NCI-H69 (cell line): ENCODE measurements around the gene PRG3.
A peak's percentile ranks its signal among the peaks of the same experiment; 100 is the strongest.

Experiments used
- DNase-seq: peaks from one replicate; lab custom pipeline; 2025; lab: John Stamatoyannopoulos, UW

The PRG3 gene, protein sequence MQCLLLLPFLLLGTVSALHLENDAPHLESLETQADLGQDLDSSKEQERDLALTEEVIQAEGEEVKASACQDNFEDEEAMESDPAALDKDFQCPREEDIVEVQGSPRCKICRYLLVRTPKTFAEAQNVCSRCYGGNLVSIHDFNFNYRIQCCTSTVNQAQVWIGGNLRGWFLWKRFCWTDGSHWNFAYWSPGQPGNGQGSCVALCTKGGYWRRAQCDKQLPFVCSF

DNA sequence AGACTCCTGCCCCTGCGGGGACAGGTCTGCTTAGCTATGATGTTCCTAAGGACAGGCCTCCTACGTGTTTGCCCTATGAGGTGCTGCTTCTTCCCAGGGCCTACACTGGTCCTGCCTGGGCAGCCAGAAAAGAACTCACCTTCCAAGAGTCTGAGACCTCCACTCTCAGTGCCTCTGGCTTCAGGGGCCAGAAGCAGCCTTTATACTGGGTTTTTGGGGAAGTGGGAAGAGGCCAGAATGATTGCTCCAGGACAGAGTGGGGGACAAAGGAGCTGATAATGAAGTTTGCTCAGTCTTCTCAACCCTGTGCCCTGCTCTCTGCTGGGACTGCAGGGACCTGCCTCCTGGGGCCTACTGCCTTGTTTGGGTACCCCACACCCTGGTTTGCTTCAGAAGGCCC is at the start of gene PRG3:
Gene PRG3, minus strand, starts transcription at position 176 of the 400 bp plus-strand sequence. CDS start 442 bp downstream, outside the sequence.
- DNase-seq, result no peak

DNA sequence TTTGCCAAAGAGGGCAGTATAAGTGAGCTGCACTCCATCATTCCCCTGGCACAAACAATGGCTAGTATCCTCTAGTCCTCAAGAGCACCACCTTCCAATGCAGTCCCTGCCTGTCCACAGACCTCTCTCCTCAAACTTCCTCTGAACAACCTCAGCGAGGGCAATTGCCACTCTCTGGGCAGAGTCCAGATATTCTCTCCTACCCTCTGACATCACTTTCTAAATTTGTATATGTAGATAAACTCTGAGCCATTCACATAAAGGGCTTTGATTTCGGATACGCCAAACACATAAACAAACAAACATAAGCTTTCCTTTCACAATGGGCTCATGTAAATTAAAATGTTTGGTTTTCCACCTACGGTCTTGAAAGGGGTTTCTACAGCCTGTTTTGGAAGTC is 49.0 kb upstream of the PRG3 start:
- DNase-seq, result peak; percentile 28

DNA sequence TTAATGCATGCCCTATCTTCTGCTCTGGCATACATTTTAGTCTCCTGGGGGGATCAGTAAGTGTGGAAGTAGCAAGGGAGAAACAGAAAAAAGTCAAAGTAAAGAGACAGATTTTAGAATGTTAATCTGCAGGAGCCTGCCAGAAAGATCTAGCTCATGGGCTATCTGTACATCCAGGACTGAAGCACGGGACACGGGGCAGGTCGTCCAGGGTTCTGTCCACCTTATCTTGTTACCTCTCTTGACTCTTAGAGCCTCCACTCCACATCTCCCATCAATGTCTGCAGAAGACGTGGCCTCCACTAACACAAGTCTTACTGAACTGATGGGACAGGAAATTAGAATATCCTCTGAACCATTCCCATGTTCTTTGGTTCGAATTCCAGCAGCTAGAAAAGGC is 47.7 kb upstream of the PRG3 start:
- DNase-seq, result no peak

DNA sequence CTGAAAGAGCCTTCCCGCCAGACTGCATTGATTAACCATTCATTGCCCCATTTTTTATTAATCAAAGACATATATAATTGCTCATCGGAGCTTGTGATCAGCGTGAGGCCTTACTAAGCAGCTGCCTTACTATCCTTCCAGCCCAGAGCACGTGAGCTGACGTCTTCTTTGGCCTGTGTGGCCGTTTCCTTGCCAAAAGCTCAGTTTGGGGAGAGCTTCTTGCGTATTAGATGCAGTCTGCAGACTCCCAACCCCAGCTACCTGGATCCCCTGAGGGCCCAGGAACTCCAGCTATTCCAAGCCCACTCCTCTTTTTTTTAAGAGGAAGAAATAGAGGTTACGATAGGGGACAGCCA is 46.8 kb upstream of the PRG3 start:
- DNase-seq, result no peak

DNA sequence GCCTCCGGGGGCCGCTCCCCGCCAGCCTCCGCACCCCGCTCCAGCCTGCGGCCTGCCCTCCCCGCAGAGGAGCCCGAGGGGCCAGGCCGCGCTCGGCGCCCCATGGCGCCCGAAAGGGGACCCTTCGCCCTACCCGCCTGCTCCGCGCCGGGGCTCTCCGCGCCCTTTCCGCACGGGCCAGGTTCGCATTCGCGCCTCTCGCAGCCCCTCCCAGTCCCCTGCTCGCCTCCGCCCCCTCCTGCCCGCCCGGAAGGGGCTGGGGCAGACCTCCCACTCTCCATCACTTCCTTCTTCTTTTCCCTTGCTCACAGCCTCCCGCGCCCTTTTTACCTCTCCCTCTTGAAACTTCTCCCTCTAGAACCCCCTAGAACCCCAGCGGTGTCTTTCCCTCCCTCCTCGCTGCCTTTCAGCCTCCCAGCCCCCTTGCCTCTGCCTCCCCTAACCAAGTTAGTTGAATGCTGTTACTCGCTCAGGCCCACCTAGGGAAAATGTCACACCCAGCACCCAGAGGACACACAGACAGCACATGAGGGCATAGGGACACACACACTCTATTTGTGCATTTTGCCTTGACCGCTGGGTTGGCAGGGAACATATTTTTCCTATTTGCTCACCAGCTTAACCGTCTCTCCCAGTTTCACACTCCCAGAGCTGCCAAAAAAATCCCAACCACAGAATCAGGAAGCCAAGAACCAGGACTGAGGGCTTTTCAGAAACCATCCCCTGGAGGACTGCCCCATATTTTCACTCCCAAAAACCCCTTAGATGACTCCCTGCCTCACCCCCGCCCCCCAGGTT is 46.2 kb upstream of the PRG3 start, which contains the start of gene SLC43A3:
Gene SLC43A3, minus strand, starts transcription at position 193 of the 798 bp plus-strand sequence. CDS start 949 bp downstream, outside the sequence.
- DNase-seq, result peak; percentile 86

DNA sequence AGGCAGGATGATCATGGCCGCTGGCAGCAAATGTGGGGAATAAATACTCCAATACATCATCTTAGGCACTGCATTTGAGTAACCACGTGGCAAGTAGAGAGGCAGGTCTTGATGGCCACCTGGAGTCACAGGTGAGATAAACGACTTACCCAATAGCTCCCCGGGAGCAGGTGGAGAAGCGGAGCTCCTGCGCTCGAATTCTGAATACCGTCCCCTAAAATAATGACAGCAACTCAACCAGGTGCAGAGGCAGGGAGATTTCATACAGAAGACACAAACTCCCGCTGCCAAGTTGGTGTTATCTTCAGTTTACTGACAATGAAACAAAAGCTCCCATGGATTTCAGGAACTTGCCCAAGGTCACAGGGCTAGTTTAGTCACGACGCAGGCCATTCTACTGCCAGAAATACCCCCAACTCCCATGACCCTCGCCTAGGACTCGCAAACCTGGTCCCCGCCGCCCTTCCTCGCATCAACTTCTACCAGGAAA is 45.5 kb upstream of the PRG3 start:
- peak; percentile 64 for DNase-seq

DNA sequence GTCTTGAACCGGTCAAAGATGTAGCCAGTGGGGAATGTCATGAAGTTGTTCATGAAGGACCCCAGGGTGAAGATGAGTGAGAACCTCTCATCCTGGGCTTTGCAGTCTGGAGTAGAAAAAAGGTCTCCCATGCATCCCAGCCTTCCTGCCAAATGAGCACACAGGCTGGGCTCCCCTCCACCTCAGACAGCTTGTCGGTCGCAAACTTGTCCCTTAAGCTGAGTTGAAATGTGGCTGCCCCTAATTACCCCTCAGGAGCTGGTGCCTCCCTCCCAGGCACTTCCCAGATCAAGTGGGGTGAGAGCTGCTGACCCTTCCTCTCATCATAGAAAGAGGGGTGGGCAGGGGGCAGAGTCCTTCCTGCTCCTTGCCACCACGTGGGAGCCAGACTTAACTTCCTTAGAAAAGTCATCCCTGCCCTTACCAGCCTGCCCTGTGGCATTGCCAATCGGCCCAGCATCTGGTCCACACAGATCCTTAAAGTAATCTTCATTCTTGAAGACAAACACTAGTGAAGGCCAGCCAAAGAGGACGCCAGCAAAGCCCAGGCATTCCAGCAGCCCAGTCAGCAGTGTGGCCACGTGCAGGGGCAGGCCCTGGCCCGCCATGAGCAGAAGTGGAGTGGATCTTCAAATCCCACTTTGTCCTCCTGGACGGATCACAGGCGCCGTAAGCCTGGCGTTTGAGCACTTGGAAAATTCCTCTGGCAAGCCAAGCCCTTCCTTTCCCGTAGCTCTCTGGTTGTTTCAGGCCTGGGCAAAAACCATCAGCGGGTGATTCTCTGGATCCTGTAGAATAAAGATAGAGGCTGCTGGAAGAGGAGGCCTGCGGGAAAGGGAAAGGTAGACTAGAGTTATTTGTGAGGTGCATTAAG is 44.9 kb upstream of the PRG3 start:
- DNase-seq, result no peak

DNA sequence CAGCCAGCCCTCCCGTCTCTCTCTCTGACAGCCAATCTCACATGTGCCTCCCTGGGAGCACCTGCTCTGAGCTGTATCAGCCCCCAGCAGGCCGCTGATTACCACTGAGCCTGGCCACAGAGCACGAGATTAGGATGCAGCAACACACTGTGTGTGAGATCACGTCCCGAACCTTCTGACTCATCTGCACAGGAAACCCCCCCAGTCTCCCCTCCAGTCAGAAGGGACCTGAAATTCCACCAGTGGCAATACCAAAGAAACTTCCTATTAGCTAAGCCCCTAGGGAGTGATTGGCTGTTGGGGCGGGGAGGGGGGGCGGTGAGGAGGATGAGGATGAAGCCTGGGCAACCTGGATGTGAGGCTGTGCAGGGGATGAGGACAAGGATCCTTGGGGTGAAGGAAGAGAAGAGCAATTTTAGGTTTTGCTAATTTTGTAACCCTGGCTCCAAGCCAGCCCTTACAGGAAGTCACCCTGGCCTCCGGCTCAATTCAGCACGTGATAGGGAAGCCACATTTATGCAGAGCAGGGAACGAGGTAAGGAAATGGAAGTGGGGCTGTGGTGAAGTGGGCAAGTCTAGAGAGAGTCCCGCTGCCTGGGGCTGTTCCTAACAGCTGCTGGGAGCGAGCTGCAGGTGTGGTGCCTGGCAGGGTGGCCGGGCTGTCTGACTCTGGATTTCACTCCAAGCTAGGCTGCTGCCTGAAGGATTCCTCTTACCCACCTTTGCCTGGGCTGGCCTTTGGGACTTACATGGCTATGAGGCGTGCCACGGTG is 44.0 kb upstream of the PRG3 start:
- DNase-seq, result peak; percentile 64

DNA sequence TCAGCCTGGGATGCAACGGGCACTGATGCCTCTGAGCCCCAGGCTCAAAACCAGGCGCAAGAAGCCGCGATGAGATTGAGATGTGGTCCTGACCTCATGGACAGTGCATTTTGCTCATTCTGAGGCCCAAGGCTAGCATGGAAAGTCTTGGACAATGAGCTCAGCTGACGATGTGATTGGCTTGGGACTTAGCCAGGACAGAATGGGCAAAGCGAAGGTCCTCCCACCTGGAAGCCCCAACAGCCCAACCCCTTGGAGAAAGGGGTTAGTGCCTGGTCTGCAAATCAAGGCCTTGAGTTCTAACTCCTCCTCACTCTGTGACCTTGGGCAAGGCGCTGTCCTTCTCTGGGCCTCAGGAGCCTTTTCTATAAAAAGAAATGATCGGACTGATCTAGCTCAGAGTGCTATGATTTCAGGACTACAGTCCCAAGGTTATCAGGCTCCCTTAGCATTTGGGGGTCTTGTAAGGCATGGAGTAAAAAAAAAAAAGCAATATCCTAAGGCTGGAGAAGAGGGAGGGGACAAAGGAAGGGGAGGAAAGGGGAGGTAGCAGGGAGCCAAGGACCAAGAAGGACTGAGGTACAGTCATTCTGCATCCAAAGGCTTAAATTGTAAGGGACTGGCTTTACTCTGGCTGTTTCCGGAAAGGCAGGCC is 43.3 kb upstream of the PRG3 start:
- no peak for DNase-seq

DNA sequence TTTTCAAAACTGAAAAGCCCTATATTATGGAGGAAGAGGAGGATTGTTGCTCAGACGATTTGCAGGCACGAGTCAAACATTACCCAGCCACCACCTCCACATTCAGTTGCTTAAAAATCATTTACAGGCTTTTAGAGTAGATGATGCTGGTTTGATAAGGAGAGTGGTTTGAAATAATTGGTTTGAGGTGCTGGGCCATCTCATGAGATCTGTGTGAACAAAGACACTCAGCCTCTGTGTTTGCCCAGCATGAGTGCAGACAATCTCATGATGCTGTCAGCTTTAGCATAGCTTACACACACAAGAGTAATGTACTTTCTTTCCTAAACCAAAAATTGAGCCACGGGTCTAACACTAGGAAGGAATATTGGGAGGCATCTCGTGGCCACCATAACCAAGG is 41.7 kb upstream of the PRG3 start:
- DNase-seq, result no peak

DNA sequence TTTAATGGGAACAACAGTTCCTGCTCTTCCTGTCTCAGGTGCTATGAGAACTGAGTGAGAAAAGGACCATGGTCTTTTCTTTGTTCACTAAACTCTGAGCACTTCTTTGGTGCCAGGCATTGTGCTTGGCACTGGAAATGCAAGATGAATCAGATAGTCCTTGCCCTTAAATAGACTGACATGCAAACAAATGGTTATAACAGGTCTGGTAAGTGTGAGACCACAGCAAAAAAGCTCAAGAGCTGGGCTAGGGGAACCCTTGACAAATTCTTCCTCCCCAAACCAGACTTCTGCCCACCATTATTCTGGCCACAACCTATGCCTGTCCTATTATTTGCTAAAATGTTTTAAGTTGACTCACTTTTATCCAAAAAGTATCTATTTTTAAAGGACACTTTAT is 40.9 kb upstream of the PRG3 start:
- DNase-seq, result no peak

DNA sequence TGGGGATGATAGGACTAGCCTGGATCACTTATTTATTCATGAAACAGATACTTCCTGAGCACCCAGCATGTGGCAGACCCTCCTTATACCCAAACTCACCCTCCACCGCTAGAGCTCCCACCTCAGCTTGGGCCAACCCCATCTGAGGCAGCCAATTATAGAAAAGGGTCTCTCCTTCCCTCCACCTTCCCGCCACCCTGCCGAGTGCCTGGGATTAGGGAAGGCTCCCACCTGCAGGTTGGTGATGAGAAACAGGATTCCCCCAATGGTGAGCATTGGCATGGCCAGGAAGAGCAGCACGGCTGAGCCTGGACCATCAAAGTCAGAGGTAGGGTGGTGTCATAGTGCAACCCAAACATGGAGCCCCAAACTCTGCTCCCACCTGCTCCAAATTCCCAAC is 40.1 kb upstream of the PRG3 start:
- no peak for DNase-seq

DNA sequence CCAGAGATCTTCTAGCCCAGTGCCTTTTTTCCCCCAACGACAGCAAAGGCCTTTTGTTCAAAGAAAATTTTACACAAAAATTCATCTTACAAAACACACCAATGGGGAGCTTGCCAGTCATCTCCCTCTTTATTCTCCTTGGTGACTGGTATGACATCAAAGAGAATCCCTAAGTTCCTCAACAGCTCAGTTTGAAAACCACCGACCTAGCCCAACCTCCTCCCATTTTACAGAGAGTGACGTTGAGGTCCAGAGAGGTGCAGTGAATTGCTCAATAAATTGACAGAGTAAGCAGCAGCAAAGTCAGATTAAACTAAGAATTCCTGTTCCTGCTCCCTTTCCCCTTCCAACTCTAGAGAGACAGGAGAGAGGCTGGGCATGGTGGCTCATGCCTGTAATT is 38.2 kb upstream of the PRG3 start:
- DNase-seq, result no peak

DNA sequence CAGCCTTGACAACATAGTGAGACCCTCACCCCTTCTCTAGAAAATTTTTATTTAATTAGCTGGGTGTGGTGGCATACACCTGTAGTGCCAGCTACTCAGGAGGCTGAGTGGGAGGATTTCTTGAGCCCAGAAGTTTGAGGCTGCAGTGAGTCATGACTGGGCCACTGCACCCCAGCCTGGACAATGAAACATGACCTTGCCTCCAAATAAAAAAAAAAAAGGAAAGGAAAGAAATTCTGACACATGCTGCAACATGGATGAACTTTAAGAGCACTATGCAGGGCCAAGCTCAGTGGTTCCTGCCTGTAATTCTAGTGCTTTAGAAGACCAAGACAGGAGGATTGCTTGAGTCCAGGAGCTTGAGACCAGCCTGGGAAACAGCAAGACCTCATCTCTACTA is 37.2 kb upstream of the PRG3 start:
- no peak for DNase-seq

DNA sequence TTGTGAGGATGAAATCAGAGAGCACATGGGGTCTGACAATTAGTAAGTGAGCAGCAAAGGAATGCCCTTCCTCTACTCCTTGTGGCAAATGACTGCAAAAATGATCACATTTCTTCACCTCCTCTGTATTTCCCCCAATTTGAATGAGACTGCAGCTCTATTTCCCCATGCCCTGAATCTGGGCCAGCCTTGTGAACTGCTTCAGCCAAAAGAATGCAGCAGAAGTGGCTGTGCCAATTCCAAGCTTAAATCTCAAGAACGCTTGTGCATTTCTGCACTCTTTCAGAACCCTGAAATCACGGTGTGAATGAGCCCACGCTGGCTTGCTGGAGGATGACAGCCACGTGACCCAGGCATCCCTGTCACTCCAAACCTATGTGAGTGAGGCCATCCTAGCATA is 36.1 kb upstream of the PRG3 start:
- no peak for DNase-seq

DNA sequence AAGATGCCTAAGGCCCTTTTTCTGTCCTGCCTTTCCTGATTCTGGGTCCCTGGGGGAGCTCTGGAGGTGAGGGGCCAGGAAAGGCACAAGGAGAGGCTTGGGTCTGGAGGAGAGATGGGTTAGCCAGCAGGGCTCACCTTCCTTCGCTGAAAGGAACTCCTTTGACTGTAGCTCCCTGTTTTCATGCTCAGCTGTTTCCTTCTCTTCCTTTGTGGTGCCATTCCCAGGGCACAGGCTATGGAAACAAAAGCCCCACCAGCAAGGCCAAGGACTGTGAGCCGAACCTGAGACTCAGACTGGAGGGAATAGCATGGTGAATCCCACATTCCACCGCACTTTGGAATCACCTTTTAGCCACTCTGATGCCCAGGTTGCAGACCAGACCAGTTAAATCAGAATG is 35.5 kb upstream of the PRG3 start:
- DNase-seq, result no peak

DNA sequence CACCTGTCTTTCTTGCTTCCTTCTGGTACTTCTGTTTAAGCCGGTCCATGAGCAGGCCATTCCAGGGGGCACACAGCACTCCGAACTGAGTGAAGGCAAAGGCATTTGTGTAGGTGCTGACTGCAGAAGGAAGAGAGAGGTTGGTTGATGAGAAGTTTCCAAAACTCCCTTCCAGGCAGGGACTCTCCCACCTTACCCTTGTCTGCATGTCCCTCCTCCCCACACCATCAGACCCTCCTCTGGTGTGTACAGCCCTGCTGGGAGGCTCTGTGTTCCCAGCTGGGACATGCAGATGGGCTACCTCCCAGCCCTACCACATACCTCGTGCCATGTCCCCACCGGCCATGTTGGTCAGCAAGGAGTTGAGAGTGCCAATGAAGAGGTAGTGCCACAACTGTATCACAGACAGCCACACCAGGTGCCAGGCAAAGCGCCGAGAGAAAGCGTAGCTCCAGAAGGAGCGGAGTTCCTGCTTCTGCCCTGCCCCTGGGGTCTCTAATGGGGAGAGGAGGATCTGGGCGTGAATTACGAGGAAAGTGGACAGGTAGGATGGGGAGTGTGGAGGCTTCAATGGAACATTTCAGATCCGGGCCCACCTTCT is 33.8 kb upstream of the PRG3 start:
- DNase-seq, result no peak

DNA sequence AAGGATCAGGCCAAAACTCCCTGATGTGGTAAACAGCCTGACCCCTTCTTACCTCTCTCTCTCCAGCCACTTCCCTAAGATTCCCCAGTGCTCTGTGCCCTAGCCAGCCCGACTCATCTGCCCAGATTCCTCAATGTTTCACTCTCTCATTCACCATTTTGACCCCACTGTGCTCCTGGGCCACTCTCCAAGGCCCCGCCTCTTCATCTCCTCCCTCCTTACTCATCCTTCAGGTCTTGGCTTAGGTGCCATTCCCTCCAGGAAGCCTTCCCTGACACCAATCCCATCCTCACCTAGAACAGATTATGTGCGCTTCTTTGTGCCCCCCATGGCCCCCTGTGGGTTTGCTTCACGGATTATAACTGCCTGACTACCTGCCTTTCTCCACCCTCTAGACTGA is 32.7 kb upstream of the PRG3 start:
- no peak for DNase-seq

DNA sequence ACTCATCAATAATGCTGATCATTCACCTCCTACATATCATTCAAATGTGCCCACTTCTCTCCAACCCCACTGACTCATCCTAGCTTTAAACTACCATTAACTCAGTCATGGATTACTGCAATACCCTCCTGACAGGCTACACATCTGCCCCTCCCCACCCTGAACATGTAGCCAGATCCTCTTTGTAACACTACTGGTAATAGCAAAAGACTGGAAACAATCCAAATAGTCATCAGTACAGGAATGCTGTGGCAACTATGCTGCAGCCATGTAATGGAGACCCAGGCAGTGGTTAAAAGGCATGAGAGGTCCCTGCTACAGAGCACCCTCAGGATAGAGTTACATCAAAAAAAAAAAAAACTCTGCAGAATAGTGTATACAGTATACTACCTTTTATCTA is 29.3 kb upstream of the PRG3 start:
- DNase-seq, result no peak

DNA sequence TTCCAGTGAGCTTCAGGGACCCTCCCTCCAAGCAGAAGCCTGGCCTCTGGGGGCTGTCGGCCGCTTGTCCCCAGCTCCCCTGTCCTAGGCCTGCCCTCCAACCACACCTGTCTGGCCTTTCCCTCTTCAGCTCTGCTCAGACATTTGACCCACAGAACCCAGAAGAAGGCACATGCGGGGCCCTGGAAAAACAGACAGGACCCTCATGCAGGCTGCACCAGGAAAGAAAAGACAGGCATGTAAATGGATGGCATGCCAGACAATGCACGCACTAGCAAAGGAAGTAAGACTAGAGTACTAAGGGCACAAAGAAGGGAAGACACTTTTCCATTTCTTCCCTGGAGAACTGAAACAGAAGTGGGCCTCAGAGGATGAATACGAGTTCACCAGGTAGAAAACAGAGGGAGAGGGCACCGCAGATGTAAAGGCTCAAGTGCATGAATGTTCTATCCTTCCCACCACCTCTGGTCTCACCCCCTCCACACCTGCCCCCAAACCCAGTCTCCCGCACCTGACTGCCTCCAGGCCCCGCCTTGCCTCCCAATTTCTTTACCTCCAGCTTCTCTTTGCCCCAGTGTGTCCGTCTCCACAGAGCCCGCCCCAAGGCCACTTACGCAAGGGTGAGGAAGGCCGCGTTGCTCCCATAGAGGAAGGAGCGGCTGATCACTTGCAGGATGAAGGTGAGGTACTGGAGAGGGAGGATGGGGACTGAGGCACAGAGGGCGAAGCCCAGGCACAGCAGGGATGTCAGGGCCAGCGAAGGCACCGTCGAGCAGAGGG is 28.6 kb upstream of the PRG3 start:
- DNase-seq, result no peak
